ENCODE data around the gene ZNF362. TPM values are rescaled to one million over a fixed set of nuclear protein-coding genes. Genes with fewer than 3 reads are reported as not detected.

The ZNF362 gene
- total RNA-seq, 4 donors from 2014 or later = 20.7 to 44.1 (median 26.7) TPM

DNA sequence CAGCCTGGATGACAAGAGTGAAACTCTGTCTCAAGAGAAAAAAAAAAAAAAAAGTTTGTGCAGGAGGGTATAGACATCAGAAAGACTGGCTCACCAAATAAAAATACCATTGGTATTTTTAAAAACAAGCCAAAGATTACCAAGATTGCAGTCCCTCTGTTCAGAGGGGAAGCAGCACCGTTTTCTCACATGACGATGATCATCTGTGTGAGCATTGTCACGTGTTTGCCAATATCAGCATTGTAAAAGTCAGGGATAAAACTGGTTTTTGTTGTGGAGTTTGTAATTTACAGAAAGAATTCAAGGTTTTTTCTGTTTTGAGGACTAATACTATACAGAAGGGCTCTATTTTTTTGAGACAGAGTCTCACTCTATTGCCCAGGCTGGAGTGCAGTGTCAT is 26.5 kb downstream of the ZNF362 start:
- TF ChIP-seq, protein P1, sequence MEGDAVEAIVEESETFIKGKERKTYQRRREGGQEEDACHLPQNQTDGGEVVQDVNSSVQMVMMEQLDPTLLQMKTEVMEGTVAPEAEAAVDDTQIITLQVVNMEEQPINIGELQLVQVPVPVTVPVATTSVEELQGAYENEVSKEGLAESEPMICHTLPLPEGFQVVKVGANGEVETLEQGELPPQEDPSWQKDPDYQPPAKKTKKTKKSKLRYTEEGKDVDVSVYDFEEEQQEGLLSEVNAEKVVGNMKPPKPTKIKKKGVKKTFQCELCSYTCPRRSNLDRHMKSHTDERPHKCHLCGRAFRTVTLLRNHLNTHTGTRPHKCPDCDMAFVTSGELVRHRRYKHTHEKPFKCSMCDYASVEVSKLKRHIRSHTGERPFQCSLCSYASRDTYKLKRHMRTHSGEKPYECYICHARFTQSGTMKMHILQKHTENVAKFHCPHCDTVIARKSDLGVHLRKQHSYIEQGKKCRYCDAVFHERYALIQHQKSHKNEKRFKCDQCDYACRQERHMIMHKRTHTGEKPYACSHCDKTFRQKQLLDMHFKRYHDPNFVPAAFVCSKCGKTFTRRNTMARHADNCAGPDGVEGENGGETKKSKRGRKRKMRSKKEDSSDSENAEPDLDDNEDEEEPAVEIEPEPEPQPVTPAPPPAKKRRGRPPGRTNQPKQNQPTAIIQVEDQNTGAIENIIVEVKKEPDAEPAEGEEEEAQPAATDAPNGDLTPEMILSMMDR (IDR thresholded peaks at IDR 0.05) = no peak
- TF ChIP-seq POLR2A (IDR thresholded peaks at IDR 0.05) = no peak
- Histone ChIP-seq H3K9me3 (no peaks in the 10 kb centered on the region), H3K27me3 (no peaks in the 10 kb centered on the region), H3K27ac (no peak overlapping the region), H3K36me3 (peaks cover 24 to 27% of the 10 kb centered on the region in 2 donors), H3K4me3 (replicated peaks in 1 of 3) (no peak overlapping the region), H3K4me1 (no peaks in the 10 kb centered on the region)
- intact Hi-C loops (cut with DNase I) = no loop called here
- no peak for DNase-seq
- 87 to 93% methylated on average over 3 of the region's 3 CpGs for WGBS, 2 donors

DNA sequence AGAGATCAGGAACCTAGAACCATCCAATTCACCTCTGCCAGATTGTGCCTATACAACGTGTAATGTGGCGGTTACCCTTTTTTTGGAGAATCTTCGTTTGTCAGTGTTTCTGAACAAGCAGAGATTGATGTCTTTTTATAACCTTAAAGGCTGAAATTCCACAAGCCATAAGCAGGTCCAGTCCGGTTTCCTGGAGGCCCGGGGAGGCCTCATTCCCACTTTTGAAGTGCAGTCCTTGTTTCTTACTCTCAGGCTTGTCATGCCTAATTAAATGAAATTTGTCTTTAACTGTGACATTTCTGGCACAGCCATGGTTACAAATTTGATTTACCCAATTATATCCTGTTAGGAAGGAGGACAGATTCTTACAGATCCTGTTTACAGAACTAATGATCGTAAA is 27.8 kb downstream of the ZNF362 start:
- Histone ChIP-seq H3K4me1 (no peaks in the 10 kb centered on the region), H3K4me3 (replicated peaks in 1 of 3) (no peak overlapping the region), H3K9me3 (no peaks in the 10 kb centered on the region), H3K36me3 (peaks cover 24 to 27% of the 10 kb centered on the region in 2 donors), H3K27me3 (no peaks in the 10 kb centered on the region), H3K27ac (no peak overlapping the region)
- TF ChIP-seq, protein P1 (IDR thresholded peaks at IDR 0.05) = no peak
- TF ChIP-seq POLR2A (IDR thresholded peaks at IDR 0.05) = no peak
- intact Hi-C loops (cut with DNase I) = no loop called here
- DNase-seq = no peak
- WGBS, 2 donors = 82 to 86% methylated on average over 6 of the region's 6 CpGs

DNA sequence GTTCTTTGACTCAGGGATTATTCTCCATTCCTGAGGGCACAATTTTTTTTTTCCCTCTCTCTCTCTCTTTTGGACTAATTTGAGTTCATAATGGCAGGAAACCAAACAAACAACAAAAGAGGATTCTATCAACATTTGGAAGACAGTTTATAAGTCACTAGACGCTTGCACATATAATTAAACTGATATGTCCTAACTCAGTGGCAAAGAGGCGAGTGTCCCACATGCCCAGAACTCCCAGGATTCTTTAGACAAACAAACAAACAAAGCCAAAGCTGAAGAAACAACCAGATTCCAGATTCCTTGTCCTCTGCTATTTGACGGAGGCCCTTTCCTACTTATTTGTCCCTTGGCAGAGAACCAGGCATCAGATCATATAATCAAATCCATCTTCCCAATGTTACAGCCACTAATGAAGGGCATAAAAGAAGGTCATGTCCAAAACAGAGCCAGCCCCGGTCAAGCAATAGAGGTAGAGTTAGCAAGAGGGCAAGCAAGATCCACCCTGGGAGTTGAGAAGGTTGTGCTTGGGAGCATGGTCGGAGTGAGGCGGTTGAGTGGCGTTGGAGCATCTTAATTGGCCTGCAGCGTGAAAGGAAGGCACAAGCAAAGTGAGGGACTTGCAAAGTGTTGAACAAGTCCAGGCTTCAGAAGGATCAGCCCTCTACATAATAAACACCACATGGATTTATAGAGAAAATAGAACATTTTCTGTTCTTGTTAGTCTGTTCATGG is 30.3 kb downstream of the ZNF362 start:
- Histone ChIP-seq H3K36me3 (peaks cover 8 to 9% of the 10 kb centered on the region in 2 donors), H3K4me3 (replicated peaks in 1 of 3) (no peak overlapping the region), H3K4me1 (no peaks in the 10 kb centered on the region), H3K27me3 (no peaks in the 10 kb centered on the region), H3K9me3 (no peaks in the 10 kb centered on the region), H3K27ac (peak overlapping the region in 1 of 3 donors; percentile 9)
- TF ChIP-seq, protein P1 (IDR thresholded peaks at IDR 0.05) = no peak
- TF ChIP-seq POLR2A (IDR thresholded peaks at IDR 0.05) = no peak
- DNase-seq = no peak
- 83 to 84% methylated on average over 8 of the region's 8 CpGs for WGBS, 2 donors
- intact Hi-C loops (cut with DNase I) = no loop called here

DNA sequence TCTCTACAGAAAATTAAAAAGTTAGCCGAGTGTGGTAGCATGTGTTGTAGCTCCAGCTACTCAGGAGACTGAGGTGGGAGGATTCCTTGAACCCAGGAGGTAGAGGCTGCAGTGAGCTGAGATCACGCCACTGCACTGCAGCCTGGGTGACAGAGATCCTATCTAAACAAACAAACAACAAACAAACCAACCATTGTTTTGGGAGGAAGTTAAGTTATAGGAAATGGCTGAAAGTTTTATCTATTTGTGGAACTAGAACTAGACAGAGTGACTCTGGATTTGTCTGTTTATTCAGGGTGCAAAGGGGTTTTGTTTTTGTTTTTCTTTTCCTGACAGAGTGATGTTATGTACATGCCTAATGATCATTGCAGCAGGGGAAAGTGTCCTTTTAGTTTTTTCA is 31.0 kb downstream of the ZNF362 start:
- no peaks in the 10 kb centered on the region for H3K27me3 ChIP-seq
- no peak for DNase-seq
- peaks cover under 1 to 2% of the 10 kb centered on the region in 2 donors for H3K36me3 ChIP-seq
- intact Hi-C loops (cut with DNase I) = no loop called here
- no peaks in the 10 kb centered on the region for H3K4me1 ChIP-seq
- H3K9me3 ChIP-seq = no peaks in the 10 kb centered on the region
- no peak for TF ChIP-seq POLR2A (IDR thresholded peaks at IDR 0.05)
- TF ChIP-seq, protein P1 (IDR thresholded peaks at IDR 0.05) = no peak
- no peak overlapping the region for H3K4me3 ChIP-seq (replicated peaks in 1 of 3)
- 78 to 82% methylated on average over 2 of the region's 2 CpGs for WGBS, 2 donors
- H3K27ac ChIP-seq = no peak overlapping the region

DNA sequence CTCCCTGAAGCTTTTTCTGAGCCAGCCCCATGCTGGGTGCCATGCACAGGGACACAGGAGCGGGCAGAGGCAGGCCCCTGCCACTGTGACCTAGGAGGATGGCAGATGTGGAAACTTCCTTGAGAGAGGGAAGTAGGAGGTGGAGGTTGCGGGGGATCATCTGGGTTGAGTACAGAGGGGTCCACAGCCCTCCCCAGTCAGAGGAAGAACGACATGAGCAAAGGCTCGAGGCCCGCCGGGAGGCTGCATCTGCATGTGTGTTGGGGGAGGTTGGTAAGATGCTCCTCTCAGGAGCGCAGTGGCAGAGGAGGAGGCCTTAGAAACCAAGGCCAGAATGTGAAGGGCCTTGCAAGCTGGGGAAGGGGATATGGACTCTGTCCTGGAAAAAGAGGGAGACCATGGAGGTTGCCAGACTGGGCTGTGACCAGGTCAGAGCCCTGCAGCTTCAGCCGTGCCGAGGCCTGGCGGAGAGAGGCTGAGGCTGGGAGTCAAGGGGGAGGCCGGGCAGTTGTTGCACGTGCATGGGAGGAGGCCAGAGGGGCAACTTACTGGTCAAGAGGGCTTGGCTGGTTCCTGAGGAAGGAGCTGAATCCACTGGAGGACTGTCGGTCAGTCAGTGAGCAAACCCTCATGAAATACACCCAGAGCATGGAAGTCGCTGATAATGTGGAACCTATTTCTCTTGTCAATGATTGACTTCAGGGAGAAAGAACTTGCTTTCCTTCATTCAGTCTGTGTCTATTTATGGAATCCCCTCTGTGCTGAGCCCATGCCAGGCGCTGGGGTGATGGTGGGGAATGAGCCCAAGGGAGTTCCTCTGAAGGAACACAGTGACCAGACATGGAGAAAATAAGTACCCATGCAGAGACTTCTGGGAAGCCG is 32.9 kb downstream of the ZNF362 start:
- 88 to 94% methylated on average over 16 of the region's 16 CpGs for WGBS, 2 donors
- no peaks in the 10 kb centered on the region for H3K9me3 ChIP-seq
- TF ChIP-seq, protein P1 (IDR thresholded peaks at IDR 0.05) = no peak
- TF ChIP-seq POLR2A (IDR thresholded peaks at IDR 0.05) = no peak
- no peaks in the 10 kb centered on the region for H3K27me3 ChIP-seq
- intact Hi-C loops (cut with DNase I) = no loop called here
- no peak overlapping the region for H3K27ac ChIP-seq
- no peaks in the 10 kb centered on the region for H3K36me3 ChIP-seq
- no peak overlapping the region for H3K4me3 ChIP-seq (replicated peaks in 1 of 3)
- no peak for DNase-seq
- no peaks in the 10 kb centered on the region for H3K4me1 ChIP-seq

All from thyroid gland (tissue), 4 donors.